DOHH2 (cell line): ENCODE results near the gene SREBF1.

ENCODE experiments used
- H3F3A ChIP-seq: fragments of 200-600 bp; sonication (generic), shearing (Covaris generic); 2 replicates; pipeline ENCODE4 v1.6.0; 2016; ENCODE audit warnings: antibody characterized with exemption, mild to moderate bottlenecking; ENCODE audit not compliant: control insufficient read depth, insufficient read depth
- H3K27ac ChIP-seq: fragments of 200-600 bp; sonication (generic); 2 replicates; pipeline ENCODE4 v1.5.1; 2014; ENCODE audit warnings: low read depth, mild to moderate bottlenecking, low read length, moderate library complexity
- H3K27me3 ChIP-seq: fragments of 200-600 bp; sonication (generic); 2 replicates; pipeline ENCODE4 v1.6.1; 2014; ENCODE audit warnings: mild to moderate bottlenecking, low read length, mixed read lengths; ENCODE audit not compliant: control insufficient read depth
- H3K36me3 ChIP-seq: fragments of 200-600 bp; sonication (generic); 2 replicates; pipeline ENCODE4 v1.6.1; 2014; ENCODE audit warnings: mild to moderate bottlenecking, low read length, moderate library complexity, mixed read lengths; ENCODE audit not compliant: control insufficient read depth
- H3K4me1 ChIP-seq: fragments of 200-600 bp; sonication (generic); 2 replicates; pipeline ENCODE4 v1.6.1; 2014; ENCODE audit warnings: mild to moderate bottlenecking, low read length, mixed read lengths; ENCODE audit not compliant: control insufficient read depth
- H3K4me2 ChIP-seq: fragments of 200-600 bp; sonication (generic); 2 replicates; pipeline ENCODE4 v1.6.0; 2014; ENCODE audit warnings: mild to moderate bottlenecking, low read length, moderate library complexity
- H3K4me3 ChIP-seq: fragments of 200-600 bp; sonication (generic); 2 replicates; pipeline ENCODE4 v1.5.1; 2014; ENCODE audit warnings: mild to moderate bottlenecking, low read length, mixed read lengths
- H3K79me2 ChIP-seq: fragments of 200-600 bp; sonication (generic); 2 replicates; pipeline ENCODE4 v1.6.1; 2014; ENCODE audit warnings: mild to moderate bottlenecking, low read length, mixed read lengths; ENCODE audit not compliant: control insufficient read depth
- H3K9me2 ChIP-seq: fragments of 200-600 bp; sonication (generic); replicated peaks from 2 replicates; pipeline ENCODE4 v1.6.1; 2014; ENCODE audit warnings: mild to moderate bottlenecking, low read length, mixed read lengths; ENCODE audit not compliant: control insufficient read depth
- H3K9me3 ChIP-seq: fragments of 200-600 bp; sonication (generic); 2 replicates; pipeline ENCODE4 v1.6.1; 2014; ENCODE audit warnings: antibody characterized with exemption, low read length, mixed read lengths; ENCODE audit not compliant: control insufficient read depth, insufficient read depth
- H4K20me1 ChIP-seq: fragments of 200-600 bp; sonication (generic); 2 replicates; pipeline ENCODE4 v1.6.0; 2014; ENCODE audit warnings: low read depth, mild to moderate bottlenecking, antibody characterized with exemption, low read length, moderate library complexity; ENCODE audit not compliant: control insufficient read depth, insufficient read depth
- EZH2phosphoT487 ChIP-seq: fragments of 200-600 bp; sonication (generic); IDR thresholded peaks from 2 replicates; pipeline ENCODE4 v1.6.1; 2017; ENCODE audit warnings: borderline replicate concordance, mild to moderate bottlenecking, antibody characterized with exemption, low read length, moderate library complexity, mixed read lengths
- TF ChIP-seq, protein P1 (sequence below): fragments of 200-600 bp; sonication (generic); IDR thresholded peaks from one replicate; pipeline ENCODE4 v1.5.1; 2014; ENCODE audit warnings: antibody characterized with exemption, mild to moderate bottlenecking, low read depth, low read length; ENCODE audit not compliant: poor library complexity, severe bottlenecking

The SREBF1 gene

GRCh38 chr17:17815062-17815406 is 21.8 kb downstream of the SREBF1 start:
- Histone ChIP-seq H4K20me1 (peaks cover 2% of the 10 kb centered on the region; the same call in 1 of the 2 replicates), H3K9me2 (no peaks in the 10 kb centered on the region), H3K36me3 (peaks cover 91% of the 10 kb centered on the region), H3K4me3 (no peak overlapping the region), H3F3A (peaks cover 9% of the 10 kb centered on the region), H3K79me2 (peaks cover 3% of the 10 kb centered on the region), H3K4me2 (no peak overlapping the region), H3K27ac (no peak overlapping the region), H3K4me1 (peaks cover 4% of the 10 kb centered on the region), H3K9me3 (no peaks in the 10 kb centered on the region), H3K27me3 (no peaks in the 10 kb centered on the region)
- TF ChIP-seq EZH2phosphoT487, result no peak
- TF ChIP-seq, protein P1, sequence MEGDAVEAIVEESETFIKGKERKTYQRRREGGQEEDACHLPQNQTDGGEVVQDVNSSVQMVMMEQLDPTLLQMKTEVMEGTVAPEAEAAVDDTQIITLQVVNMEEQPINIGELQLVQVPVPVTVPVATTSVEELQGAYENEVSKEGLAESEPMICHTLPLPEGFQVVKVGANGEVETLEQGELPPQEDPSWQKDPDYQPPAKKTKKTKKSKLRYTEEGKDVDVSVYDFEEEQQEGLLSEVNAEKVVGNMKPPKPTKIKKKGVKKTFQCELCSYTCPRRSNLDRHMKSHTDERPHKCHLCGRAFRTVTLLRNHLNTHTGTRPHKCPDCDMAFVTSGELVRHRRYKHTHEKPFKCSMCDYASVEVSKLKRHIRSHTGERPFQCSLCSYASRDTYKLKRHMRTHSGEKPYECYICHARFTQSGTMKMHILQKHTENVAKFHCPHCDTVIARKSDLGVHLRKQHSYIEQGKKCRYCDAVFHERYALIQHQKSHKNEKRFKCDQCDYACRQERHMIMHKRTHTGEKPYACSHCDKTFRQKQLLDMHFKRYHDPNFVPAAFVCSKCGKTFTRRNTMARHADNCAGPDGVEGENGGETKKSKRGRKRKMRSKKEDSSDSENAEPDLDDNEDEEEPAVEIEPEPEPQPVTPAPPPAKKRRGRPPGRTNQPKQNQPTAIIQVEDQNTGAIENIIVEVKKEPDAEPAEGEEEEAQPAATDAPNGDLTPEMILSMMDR, result no peak

DNA sequence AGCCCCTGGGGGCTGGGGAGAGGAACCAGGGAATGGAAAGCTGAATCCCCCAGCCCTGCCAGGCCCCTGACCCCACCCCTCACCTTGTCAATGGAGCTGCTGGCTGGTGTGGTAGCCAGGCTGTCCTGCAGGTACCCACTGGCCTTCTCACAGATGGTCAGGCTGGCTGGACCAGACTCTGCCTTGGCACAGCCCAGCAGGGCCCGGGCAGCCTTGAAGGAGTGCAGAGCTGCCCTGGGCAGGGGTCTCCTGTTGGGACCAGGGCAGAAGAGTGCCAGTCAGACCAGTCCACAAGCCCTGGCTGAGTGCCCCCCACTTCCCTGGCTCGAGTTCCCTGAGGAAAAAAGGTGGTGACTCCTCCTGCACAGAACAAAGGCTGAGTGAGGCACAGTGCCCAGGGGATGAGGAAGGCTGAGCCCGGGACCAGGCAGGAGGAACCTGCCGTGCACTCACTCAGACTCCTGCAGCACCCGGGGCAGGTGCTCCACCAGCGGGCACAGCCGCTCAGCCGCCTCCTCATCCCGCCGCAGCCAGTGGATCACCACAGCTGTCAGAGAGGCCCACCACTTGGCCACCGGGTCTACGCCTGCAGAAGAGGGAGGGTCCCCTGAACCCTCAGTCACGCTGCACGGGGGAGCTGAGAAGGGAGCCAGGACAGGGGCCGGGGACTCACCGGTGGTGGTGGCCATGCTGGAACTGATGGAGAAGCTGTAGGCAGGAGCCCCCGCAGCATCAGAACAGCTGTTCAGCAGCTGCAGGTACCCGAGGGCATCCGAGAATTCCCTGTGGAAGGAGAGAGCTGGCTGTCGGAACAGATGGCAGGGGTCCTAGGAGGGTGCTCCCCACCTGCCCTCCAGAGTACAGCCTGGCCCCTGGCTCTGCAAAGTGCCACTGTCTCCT is 22.4 kb downstream of the SREBF1 start:
- no peaks in the 10 kb centered on the region for H3K9me3 ChIP-seq
- H3K79me2 ChIP-seq, result no peaks in the 10 kb centered on the region
- H3K27ac ChIP-seq, result no peak overlapping the region
- TF ChIP-seq, protein P1, result no peak
- no peak for TF ChIP-seq EZH2phosphoT487
- H3F3A ChIP-seq, result peaks cover 9% of the 10 kb centered on the region
- H3K4me2 ChIP-seq, result no peak overlapping the region
- no peaks in the 10 kb centered on the region for H3K4me1 ChIP-seq
- H3K9me2 ChIP-seq, result no peaks in the 10 kb centered on the region
- H3K36me3 ChIP-seq, result peaks cover 86% of the 10 kb centered on the region
- no peaks in the 10 kb centered on the region; the same call in 1 of the 2 replicates for H4K20me1 ChIP-seq
- no peak overlapping the region for H3K4me3 ChIP-seq
- H3K27me3 ChIP-seq, result no peaks in the 10 kb centered on the region

- H4K20me1 ChIP-seq, result no peaks in the 10 kb centered on the region
- H3K4me2 ChIP-seq, result no peak overlapping the region
- H3K9me2 ChIP-seq, result no peaks in the 10 kb centered on the region
- H3K4me3 ChIP-seq, result no peak overlapping the region
- H3K79me2 ChIP-seq, result no peaks in the 10 kb centered on the region
- peaks cover 79% of the 10 kb centered on the region for H3K36me3 ChIP-seq
- H3K27ac ChIP-seq, result no peak overlapping the region
- peaks cover 9% of the 10 kb centered on the region for H3F3A ChIP-seq
- TF ChIP-seq, protein P1, result no peak
- TF ChIP-seq EZH2phosphoT487, result no peak
- no peaks in the 10 kb centered on the region for H3K9me3 ChIP-seq
- H3K4me1 ChIP-seq, result no peaks in the 10 kb centered on the region
- H3K27me3 ChIP-seq, result no peaks in the 10 kb centered on the region
Measured at GRCh38 chr17:17813725-17814095, 23.1 kb downstream of the SREBF1 start.
